Immature natural killer cell (primary cell): ENCODE results near the gene GGN. TPM values are rescaled to one million over a fixed set of nuclear protein-coding genes. Genes with fewer than 3 reads are reported as not detected.
"Not testable (repeated sequence)": the region's sequence is repeated elsewhere in the genome, so short reads cannot be mapped to it uniquely, and the experiment has no call there.

Experiments
- DNase-seq, 3 donors: peaks; one replicate each; pipeline ENCODE4 v3.0.0; 2022; ENCODE audit warnings: mixed read lengths in 1 of 3
- H3K27ac Mint-ChIP-seq, 6 donors: one replicate each; pipeline ENCODE4 v1.8.0; 2020; ENCODE audit warnings: mixed read lengths in 6 of 6, mild to moderate bottlenecking in 5 of 6, inconsistent platforms in 4 of 6, moderate library complexity in 3 of 6
- H3K27me3 Mint-ChIP-seq, 3 donors: one replicate each; pipeline ENCODE4 v1.8.0; 2020 to 2021; ENCODE audit warnings: low read depth in 3 of 3, mild to moderate bottlenecking in 3 of 3, mixed read lengths in 3 of 3, moderate library complexity in 3 of 3, inconsistent platforms in 1 of 3
- H3K36me3 Mint-ChIP-seq, 3 donors: one replicate each; pipeline ENCODE4 v1.8.0; 2020; ENCODE audit warnings: mixed read lengths in 3 of 3, inconsistent platforms in 2 of 3, mild to moderate bottlenecking in 2 of 3
- H3K4me1 Mint-ChIP-seq, 2 donors: one replicate each; pipeline ENCODE4 v1.8.0; 2020; ENCODE audit warnings: inconsistent platforms in 2 of 2, mild to moderate bottlenecking in 2 of 2, mixed read lengths in 2 of 2, moderate library complexity in 1 of 2
- H3K4me3 Mint-ChIP-seq, 5 donors: one replicate each; pipeline ENCODE4 v1.8.0; 2020; ENCODE audit warnings: mild to moderate bottlenecking in 5 of 5, mixed read lengths in 5 of 5, inconsistent platforms in 3 of 5, moderate library complexity in 3 of 5
- H3K9me3 Mint-ChIP-seq, 6 donors: one replicate each; pipeline ENCODE4 v1.8.0; 2020; ENCODE audit warnings: mild to moderate bottlenecking in 6 of 6, mixed read lengths in 6 of 6, inconsistent platforms in 4 of 6, moderate library complexity in 3 of 6
- polyA plus RNA-seq, 3 donors: library from polyadenylated mRNA; unstranded; fragments of 300-500 nt; fragmentation: Illumina TruSeq; gene quantifications; one replicate each; pipeline ENCODE4 v1.2.3, GENCODE V29; 2021

GGN gene
- polyA plus RNA-seq, 3 donors from 2014 or later: not detected

GRCh38 chr19:38422438-38422837 is 34.6 kb upstream of the GGN start:
- Mint-ChIP-seq H3K36me3 (no peaks in the 10 kb centered on the region), H3K9me3 (peaks cover 0 to 2% (median 0%) of the 10 kb centered on the region in 6 donors), H3K4me3 (no peak overlapping the region), H3K4me1 (peaks cover 12 to 19% of the 10 kb centered on the region in 2 donors), H3K27ac (no peak overlapping the region), H3K27me3 (peaks cover 7 to 12% (median 9%) of the 10 kb centered on the region in 3 donors)
- DNase-seq: no peak

DNA sequence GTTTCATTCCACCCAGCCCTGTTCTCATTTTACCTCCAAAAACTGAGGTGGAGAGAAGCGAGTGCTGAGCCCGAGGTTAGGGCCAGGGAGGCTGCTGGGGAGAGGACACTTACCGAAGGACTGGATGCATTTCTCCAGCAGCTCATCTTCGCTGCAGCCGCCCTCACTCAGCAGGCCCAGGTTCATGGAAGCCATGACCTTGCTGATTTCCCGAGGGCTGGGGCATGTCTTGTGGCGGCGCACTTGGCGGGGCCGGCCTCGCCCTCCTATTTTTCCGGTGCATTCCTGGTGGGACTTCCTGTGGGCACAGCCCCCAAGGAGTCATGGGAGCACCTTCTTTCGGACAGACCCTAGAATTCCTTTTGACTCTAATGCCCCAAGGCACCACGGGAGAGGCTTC is 34.0 kb upstream of the GGN start:
- no peak overlapping the region for H3K4me3 Mint-ChIP-seq

DNA sequence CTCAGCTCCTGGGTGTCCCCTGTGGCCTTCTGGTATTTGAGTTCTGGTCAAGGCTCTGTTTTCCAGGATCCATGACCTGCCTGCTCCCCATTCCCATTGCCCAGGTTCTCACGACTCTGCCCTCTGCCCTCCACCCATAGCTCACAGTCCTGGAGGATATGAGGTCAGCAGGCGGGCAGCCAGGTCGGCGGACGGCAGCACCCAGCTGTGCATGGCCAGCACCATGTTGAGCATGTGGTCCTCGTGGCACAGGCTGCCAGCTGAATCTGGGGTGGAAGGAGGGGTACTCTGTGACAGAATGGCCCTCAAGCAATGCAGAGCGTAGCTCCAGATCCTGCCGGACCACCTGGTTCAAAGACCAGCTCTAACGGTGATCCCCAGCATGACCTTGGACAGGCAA is 33.1 kb upstream of the GGN start:
- Mint-ChIP-seq H3K4me1 (peaks cover 18 to 20% of the 10 kb centered on the region in 2 donors), H3K36me3 (no peaks in the 10 kb centered on the region), H3K9me3 (peaks cover 0 to 2% (median 0%) of the 10 kb centered on the region in 6 donors), H3K4me3 (no peak overlapping the region), H3K27me3 (peaks cover 0 to 9% (median 8%) of the 10 kb centered on the region in 3 donors), H3K27ac (no peak overlapping the region)
- no peak for DNase-seq

More for the DNA sequence above, 34.0 kb upstream of the GGN start:
- H3K9me3 Mint-ChIP-seq: peaks cover 0 to 2% (median 0%) of the 10 kb centered on the region in 6 donors
- H3K36me3 Mint-ChIP-seq: no peaks in the 10 kb centered on the region
- no peak for DNase-seq
- H3K27me3 Mint-ChIP-seq: peaks cover 3 to 9% (median 9%) of the 10 kb centered on the region in 3 donors
- H3K4me1 Mint-ChIP-seq: peaks cover 18 to 25% of the 10 kb centered on the region in 2 donors
- no peak overlapping the region for H3K27ac Mint-ChIP-seq

- no peaks in the 10 kb centered on the region for H3K9me3 Mint-ChIP-seq
- peak in 2 of 3 donors; percentile 20 to 23 for DNase-seq
These were observed 30.0 kb upstream of the GGN start for GRCh38 chr19:38417544-38418506.

DNA sequence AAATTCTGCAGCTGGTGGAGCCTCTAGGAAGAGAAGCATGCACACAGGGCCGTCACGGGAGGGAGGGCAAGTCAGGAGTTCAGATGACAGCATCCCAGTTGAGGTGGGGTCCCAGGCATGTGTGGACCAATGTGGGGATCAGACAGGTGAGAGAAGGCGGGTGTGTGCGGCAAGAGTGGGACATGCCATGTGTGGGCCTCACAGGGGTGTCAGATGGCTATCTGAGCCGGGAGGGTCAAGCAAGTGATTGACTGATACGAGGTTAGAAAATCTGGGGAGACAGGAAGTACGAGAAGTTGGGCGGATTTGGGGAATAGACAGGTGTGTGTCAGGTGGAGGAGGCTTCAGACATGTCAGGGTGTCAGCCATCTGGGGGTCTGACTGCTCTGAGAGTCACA is 29.3 kb upstream of the GGN start:
- no peaks in the 10 kb centered on the region for H3K9me3 Mint-ChIP-seq
- no peak for DNase-seq
- peaks cover 17 to 20% of the 10 kb centered on the region in 2 donors for H3K4me1 Mint-ChIP-seq
- H3K27ac Mint-ChIP-seq: peak overlapping the region in 3 of 6 donors; percentile 6 to 72 (median 71)
- peak overlapping the region; percentile 72 to 84 (median 77) for H3K4me3 Mint-ChIP-seq
- no peaks in the 10 kb centered on the region for H3K36me3 Mint-ChIP-seq
- H3K27me3 Mint-ChIP-seq: peaks cover 0 to 6% (median 4%) of the 10 kb centered on the region in 3 donors

More at GRCh38 chr19:38417544-38418506, 30.0 kb upstream of the GGN start:
- Mint-ChIP-seq H3K27me3 (peaks cover 0 to 6% (median 5%) of the 10 kb centered on the region in 3 donors), H3K4me1 (peaks cover 17 to 20% of the 10 kb centered on the region in 2 donors), H3K36me3 (no peaks in the 10 kb centered on the region), H3K4me3 (peak overlapping the region; percentile 72 to 84 (median 77)), H3K27ac (peak overlapping the region in 4 of 6 donors; percentile 6 to 72 (median 63))

GRCh38 chr19:38413416-38413815 is 25.6 kb upstream of the GGN start:
- Mint-ChIP-seq H3K27me3 (peaks cover 0 to 6% (median 0%) of the 10 kb centered on the region in 3 donors), H3K4me3 (no peak overlapping the region)

GRCh38 chr19:38412961-38413360 is 25.1 kb upstream of the GGN start:
- Mint-ChIP-seq H3K36me3 (no peaks in the 10 kb centered on the region), H3K27ac (no peak overlapping the region), H3K27me3 (peaks cover 0 to 5% (median 0%) of the 10 kb centered on the region in 3 donors), H3K4me3 (no peak overlapping the region), H3K9me3 (no peaks in the 10 kb centered on the region), H3K4me1 (peaks cover 12 to 13% of the 10 kb centered on the region in 2 donors)
- DNase-seq: no peak

More at GRCh38 chr19:38413416-38413815, 25.6 kb upstream of the GGN start:
- no peaks in the 10 kb centered on the region for H3K9me3 Mint-ChIP-seq
- H3K36me3 Mint-ChIP-seq: no peaks in the 10 kb centered on the region
- no peak overlapping the region for H3K27ac Mint-ChIP-seq
- peaks cover 15 to 17% of the 10 kb centered on the region in 2 donors for H3K4me1 Mint-ChIP-seq
- no peak for DNase-seq

- Mint-ChIP-seq H3K27ac (no peak overlapping the region), H3K4me1 (peaks cover 7 to 8% of the 10 kb centered on the region in 2 donors), H3K9me3 (no peaks in the 10 kb centered on the region), H3K4me3 (no peak overlapping the region), H3K27me3 (peaks cover 0 to under 1% (median 0%) of the 10 kb centered on the region in 3 donors), H3K36me3 (no peaks in the 10 kb centered on the region)
- no peak for DNase-seq
These were observed 24.7 kb upstream of the GGN start for GRCh38 chr19:38412491-38412890.

- not testable (repeated sequence) for H3K36me3 Mint-ChIP-seq, H3K27me3 Mint-ChIP-seq, DNase-seq, H3K4me1 Mint-ChIP-seq, H3K27ac Mint-ChIP-seq, H3K9me3 Mint-ChIP-seq, H3K4me3 Mint-ChIP-seq
These were observed 24.1 kb upstream of the GGN start for GRCh38 chr19:38411898-38412297.

DNA sequence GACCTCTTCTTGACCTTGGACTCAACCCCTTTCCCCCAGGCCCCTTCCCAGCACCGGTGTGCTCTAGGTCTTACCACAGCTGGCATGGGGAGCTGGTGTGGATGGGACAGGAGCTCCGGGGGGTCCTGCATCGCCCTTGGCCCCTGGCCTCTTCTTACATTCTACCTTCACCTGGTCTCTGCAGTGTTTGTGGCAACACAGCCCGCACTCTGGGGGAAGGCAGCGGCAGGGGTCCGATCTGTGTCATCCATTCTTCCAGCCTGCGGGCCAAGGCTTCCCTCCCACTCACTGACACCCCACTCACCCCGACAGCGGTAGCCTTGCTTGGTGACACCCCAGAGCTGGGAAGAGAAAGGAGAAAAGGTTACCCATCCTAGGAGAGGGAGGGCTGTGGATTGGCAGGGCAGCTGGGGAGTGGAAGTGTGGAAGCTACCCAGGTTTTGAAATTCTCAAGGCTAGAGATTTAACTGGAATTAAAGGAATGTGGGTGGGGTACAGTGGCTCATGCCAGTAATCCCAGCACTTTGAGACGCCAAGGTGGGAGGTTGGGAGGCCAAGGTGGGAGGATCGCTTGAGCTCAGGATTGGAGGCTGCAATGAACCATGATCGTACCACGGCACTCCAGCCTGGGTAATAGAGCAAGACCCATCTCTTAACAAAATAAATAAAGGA is 23.3 kb upstream of the GGN start:
- DNase-seq: no peak
- no peaks in the 10 kb centered on the region for H3K27me3 Mint-ChIP-seq

DNA sequence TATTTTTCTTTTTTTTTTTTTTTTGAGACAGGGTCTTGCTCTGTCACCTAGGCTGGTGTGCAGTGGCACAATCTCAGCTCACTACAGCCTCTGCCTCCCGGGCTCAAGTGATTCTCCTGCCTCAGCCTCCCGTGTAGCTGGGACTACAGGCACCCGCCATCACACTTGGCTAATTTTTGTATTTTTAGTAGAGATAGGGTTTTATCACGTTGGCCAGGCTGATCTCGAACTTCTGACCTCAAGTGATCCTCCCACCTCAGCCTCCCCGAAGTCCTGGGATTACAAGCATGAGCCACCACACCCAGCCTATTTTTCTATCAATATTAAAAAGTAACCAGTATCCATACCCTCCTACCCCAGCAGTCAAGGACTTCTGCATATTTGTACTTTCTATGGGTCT is 22.6 kb upstream of the GGN start:
- not testable (repeated sequence) for H3K9me3 Mint-ChIP-seq, H3K36me3 Mint-ChIP-seq, H3K4me1 Mint-ChIP-seq, DNase-seq, H3K27me3 Mint-ChIP-seq, H3K27ac Mint-ChIP-seq, H3K4me3 Mint-ChIP-seq

More for the DNA sequence above, 23.3 kb upstream of the GGN start:
- Mint-ChIP-seq H3K36me3 (peaks cover 0 to 4% (median 0%) of the 10 kb centered on the region in 3 donors), H3K27ac (peak overlapping the region in 1 of 6 donors; percentile 14), H3K9me3 (no peaks in the 10 kb centered on the region), H3K4me3 (no peak overlapping the region), H3K4me1 (no peaks in the 10 kb centered on the region)

- H3K27ac Mint-ChIP-seq: no peak overlapping the region
- peaks cover 0 to 6% of the 10 kb centered on the region in 2 donors for H3K4me1 Mint-ChIP-seq
- H3K9me3 Mint-ChIP-seq: no peaks in the 10 kb centered on the region
- no peak for DNase-seq
- no peaks in the 10 kb centered on the region for H3K27me3 Mint-ChIP-seq
- peaks cover 0 to 4% (median 4%) of the 10 kb centered on the region in 3 donors for H3K36me3 Mint-ChIP-seq
- no peak overlapping the region for H3K4me3 Mint-ChIP-seq
These were observed 21.8 kb upstream of the GGN start for GRCh38 chr19:38409631-38410133.

DNA sequence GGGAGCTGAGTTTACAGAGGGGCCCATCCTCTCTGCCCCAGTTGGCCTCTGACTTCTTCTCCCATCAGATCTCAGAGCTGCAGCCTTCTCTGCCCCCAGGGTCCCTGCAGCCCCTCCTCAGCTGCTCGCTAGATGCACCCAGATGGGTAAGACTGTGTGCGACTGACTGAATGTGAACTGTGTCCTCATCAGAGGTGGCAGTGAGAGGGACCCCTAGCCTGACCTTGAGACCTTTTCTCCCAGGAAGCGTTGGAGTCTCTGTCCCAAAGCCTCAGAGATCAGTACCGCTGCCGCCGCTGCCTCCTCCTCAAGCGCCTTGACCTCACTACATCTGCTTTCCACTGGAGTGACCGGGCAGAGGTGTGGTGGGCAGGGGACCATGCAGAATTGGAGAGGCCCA is 17.4 kb upstream of the GGN start:
- Mint-ChIP-seq H3K27me3 (peaks cover 6 to 12% (median 12%) of the 10 kb centered on the region in 3 donors), H3K4me3 (peak overlapping the region in 4 of 5 donors; percentile 24 to 90 (median 38)), H3K4me1 (peaks cover 6 to 22% of the 10 kb centered on the region in 2 donors), H3K9me3 (no peaks in the 10 kb centered on the region), H3K36me3 (peaks cover 0 to 4% (median 4%) of the 10 kb centered on the region in 3 donors), H3K27ac (no peak overlapping the region)
- no peak for DNase-seq
